ENCODE results near the gene CNTN4. TPM values are rescaled to one million over a fixed set of nuclear protein-coding genes. Genes with fewer than 3 reads are reported as not detected.

Gene CNTN4
- total RNA-seq, 6 donors from 2014 or later, result 1.0 to 13.5 (median 6.3) TPM

GRCh38 chr3:2268779-2269178 lies 170.1 kb downstream of the CNTN4 start:
- DNase-seq (no peak), ATAC-seq (ENCODE audit: low FRiP score in 2 of 2) (no peak)
- TF ChIP-seq CTCF (IDR thresholded peaks at IDR 0.05) (no peak), EP300 (IDR thresholded peaks at IDR 0.05) (no peak), POLR2AphosphoS5 (IDR thresholded peaks at IDR 0.05) (no peak), POLR2A (IDR thresholded peaks at IDR 0.05) (no peak)
- no peak overlapping the region for H3K4me3 ChIP-seq
- no peaks in the 10 kb centered on the region for H3K27me3 ChIP-seq
- no peaks in the 10 kb centered on the region for H3K4me1 ChIP-seq
- H3K9me3 ChIP-seq, result no peaks in the 10 kb centered on the region
- 50 to 66% methylated on average over 3 of the region's 3 CpGs for WGBS, 2 donors
- H3K36me3 ChIP-seq, result no peaks in the 10 kb centered on the region
- no peak overlapping the region for H3K27ac ChIP-seq

GRCh38 chr3:2274526-2274925 lies 175.9 kb downstream of the CNTN4 start:
- WGBS, 2 donors, result 12 to 23% methylated on average over 1 of the region's 1 CpG
- ATAC-seq (ENCODE audit: low FRiP score in 2 of 2) (no peak), DNase-seq (no peak)
- no peak for TF ChIP-seq EP300 (IDR thresholded peaks at IDR 0.05)
- no peak for TF ChIP-seq CTCF (IDR thresholded peaks at IDR 0.05)
- TF ChIP-seq POLR2A (IDR thresholded peaks at IDR 0.05), result no peak
- TF ChIP-seq POLR2AphosphoS5 (IDR thresholded peaks at IDR 0.05), result no peak
- Histone ChIP-seq H3K9me3 (no peaks in the 10 kb centered on the region), H3K4me3 (no peak overlapping the region), H3K4me1 (no peaks in the 10 kb centered on the region), H3K27me3 (no peaks in the 10 kb centered on the region), H3K27ac (no peak overlapping the region), H3K36me3 (no peaks in the 10 kb centered on the region)

- TF ChIP-seq POLR2A (IDR thresholded peaks at IDR 0.05), result no peak
- no peak for TF ChIP-seq CTCF (IDR thresholded peaks at IDR 0.05)
- no peak for TF ChIP-seq POLR2AphosphoS5 (IDR thresholded peaks at IDR 0.05)
- no peak for TF ChIP-seq EP300 (IDR thresholded peaks at IDR 0.05)
- Histone ChIP-seq H3K4me1 (no peaks in the 10 kb centered on the region), H3K9me3 (no peaks in the 10 kb centered on the region), H3K27me3 (no peaks in the 10 kb centered on the region), H3K36me3 (no peaks in the 10 kb centered on the region), H3K4me3 (no peak overlapping the region), H3K27ac (no peak overlapping the region)
- DNase-seq, result no peak
- ATAC-seq (ENCODE audit: low FRiP score in 2 of 2), result no peak
Measured at GRCh38 chr3:2283818-2284217, 185.2 kb downstream of the CNTN4 start.

- H3K36me3 ChIP-seq, result no peaks in the 10 kb centered on the region
- 86 to 88% methylated on average over 3 of the region's 3 CpGs for WGBS, 2 donors
- H3K4me1 ChIP-seq, result no peaks in the 10 kb centered on the region
- H3K9me3 ChIP-seq, result no peaks in the 10 kb centered on the region
- ATAC-seq (ENCODE audit: low FRiP score in 2 of 2), result no peak
- TF ChIP-seq EP300 (IDR thresholded peaks at IDR 0.05) (no peak), CTCF (IDR thresholded peaks at IDR 0.05) (no peak), POLR2A (IDR thresholded peaks at IDR 0.05) (no peak), POLR2AphosphoS5 (IDR thresholded peaks at IDR 0.05) (no peak)
- H3K27ac ChIP-seq, result no peak overlapping the region
- no peak for DNase-seq
- no peak overlapping the region for H3K4me3 ChIP-seq
- no peaks in the 10 kb centered on the region for H3K27me3 ChIP-seq
Measured at GRCh38 chr3:2300938-2301337, 202.3 kb downstream of the CNTN4 start.

GRCh38 chr3:2301361-2301760 lies 202.7 kb downstream of the CNTN4 start:
- no peak for DNase-seq
- no peaks in the 10 kb centered on the region for H3K27me3 ChIP-seq
- H3K36me3 ChIP-seq, result no peaks in the 10 kb centered on the region
- TF ChIP-seq CTCF (IDR thresholded peaks at IDR 0.05) (no peak), POLR2AphosphoS5 (IDR thresholded peaks at IDR 0.05) (no peak), POLR2A (IDR thresholded peaks at IDR 0.05) (no peak), EP300 (IDR thresholded peaks at IDR 0.05) (no peak)
- 56 to 85% methylated on average over 1 of the region's 1 CpG for WGBS, 2 donors
- H3K27ac ChIP-seq, result no peak overlapping the region
- H3K4me1 ChIP-seq, result no peaks in the 10 kb centered on the region
- no peak overlapping the region for H3K4me3 ChIP-seq
- no peak for ATAC-seq (ENCODE audit: low FRiP score in 2 of 2)
- no peaks in the 10 kb centered on the region for H3K9me3 ChIP-seq

All from upper lobe of left lung (tissue), 6 donors.